ENCODE results near the gene MAP4K1. TPM values are rescaled to one million over a fixed set of nuclear protein-coding genes. Genes with fewer than 3 reads are reported as not detected.

MAP4K1 gene
- total and polyA plus RNA-seq, 2 of the 13 experiments (the other 11 are each of a cell fraction or from before 2014, with no cell fraction given) = 0.24 to 0.89 TPM

DNA sequence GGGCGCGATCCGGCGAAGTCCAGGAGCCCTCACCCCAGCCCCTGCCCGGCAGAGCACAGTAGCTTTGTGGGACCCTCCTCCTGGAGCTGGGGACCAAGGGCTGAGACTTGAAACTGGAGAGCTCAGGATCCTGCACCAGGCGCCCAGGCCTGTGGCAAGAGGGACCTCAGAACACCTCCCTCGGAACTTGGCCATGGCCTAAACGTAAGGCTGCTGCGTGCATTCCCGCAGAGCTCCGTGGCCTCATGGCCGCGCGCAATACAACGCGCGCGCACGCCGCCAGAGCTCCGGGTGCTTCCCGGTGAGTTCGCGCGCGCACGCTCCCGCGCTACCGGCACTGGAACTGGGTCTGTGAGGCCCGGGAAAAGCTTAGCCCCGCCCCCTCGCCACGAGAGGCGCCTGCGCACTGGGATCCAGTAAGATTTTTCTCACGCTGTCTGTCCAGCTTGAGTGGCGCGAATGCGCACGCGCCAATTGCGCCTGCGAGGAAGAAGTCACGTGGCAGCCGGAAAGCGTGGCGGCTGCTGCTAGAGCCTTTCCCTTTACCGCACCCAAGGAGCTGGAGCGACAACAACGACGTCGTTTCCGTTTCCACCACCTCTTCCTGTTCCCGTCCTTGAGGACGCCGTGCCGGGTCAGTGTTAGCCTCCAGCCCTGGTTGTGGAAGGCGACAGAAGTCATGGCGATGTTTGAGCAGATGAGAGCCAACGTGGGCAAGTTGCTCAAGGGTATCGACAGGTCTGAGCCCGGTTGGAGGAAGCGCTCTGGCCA, 1.0 kb upstream of the MAP4K1 start, which contains the start of gene EIF3K (continued):
- TF ChIP-seq ZNF335 (CRISPR knock-in tag; IDR thresholded peaks at IDR 0.05) (no peak), TFDP1 (CRISPR knock-in tag; IDR thresholded peaks at IDR 0.05; ENCODE audit: borderline replicate concordance) (peak; percentile 84; the same call in 1 of the 2 replicates), ATF7-NPFF (CRISPR knock-in tag; IDR thresholded peaks at IDR 0.05; ENCODE audit: low read depth) (peak; percentile 38; the same call in 1 of the 2 replicates), ATM (IDR thresholded peaks at IDR 0.05; ENCODE audit: borderline replicate concordance) (no peak), TFAP4 (IDR thresholded peaks at IDR 0.05; ENCODE audit: borderline replicate concordance, low read depth) (no peak), AKAP8 (CRISPR knock-in tag; IDR thresholded peaks at IDR 0.05) (no peak), RBM22 (optimal IDR thresholded peaks at IDR 0.05; ENCODE audit: low read length) (no peak), ZNF879 (CRISPR knock-in tag; IDR thresholded peaks at IDR 0.05) (no peak), ZNF841 (CRISPR knock-in tag; IDR thresholded peaks at IDR 0.05; ENCODE audit: borderline replicate concordance) (no peak), ZBTB21 (CRISPR knock-in tag; IDR thresholded peaks at IDR 0.05) (no peak), ZFY (CRISPR knock-in tag; IDR thresholded peaks at IDR 0.05) (peak; percentile 91), ZNF589 (CRISPR knock-in tag; conservative IDR thresholded peaks at IDR 0.05) (no peak; the same call in 1 of the 2 replicates), RARG (CRISPR knock-in tag; IDR thresholded peaks at IDR 0.05; ENCODE audit: low read depth) (no peak), MIER2 (CRISPR knock-in tag; IDR thresholded peaks at IDR 0.05) (no peak), KDM5B (CRISPR knock-in tag; IDR thresholded peaks at IDR 0.05; ENCODE audit: borderline replicate concordance) (peak; percentile 78; the same call in 1 of the 2 replicates), ZNF34 (CRISPR knock-in tag; IDR thresholded peaks at IDR 0.05; ENCODE audit: borderline replicate concordance) (no peak), HDAC2 (CRISPR knock-in tag; IDR thresholded peaks at IDR 0.05) (peak; percentile 36; the same call in 1 of the 2 replicates), POLR2AphosphoS5 (IDR thresholded peaks at IDR 0.05; ENCODE audit: low read depth, low read length) (peak; percentile 86), MAZ (IDR thresholded peaks at IDR 0.05; ENCODE audit: borderline replicate concordance, low read depth, low read length) (no peak), MAZ (CRISPR knock-in tag; IDR thresholded peaks at IDR 0.05; ENCODE audit: low read depth) (peak; percentile 59)
- TF ChIP-seq, protein P1, sequence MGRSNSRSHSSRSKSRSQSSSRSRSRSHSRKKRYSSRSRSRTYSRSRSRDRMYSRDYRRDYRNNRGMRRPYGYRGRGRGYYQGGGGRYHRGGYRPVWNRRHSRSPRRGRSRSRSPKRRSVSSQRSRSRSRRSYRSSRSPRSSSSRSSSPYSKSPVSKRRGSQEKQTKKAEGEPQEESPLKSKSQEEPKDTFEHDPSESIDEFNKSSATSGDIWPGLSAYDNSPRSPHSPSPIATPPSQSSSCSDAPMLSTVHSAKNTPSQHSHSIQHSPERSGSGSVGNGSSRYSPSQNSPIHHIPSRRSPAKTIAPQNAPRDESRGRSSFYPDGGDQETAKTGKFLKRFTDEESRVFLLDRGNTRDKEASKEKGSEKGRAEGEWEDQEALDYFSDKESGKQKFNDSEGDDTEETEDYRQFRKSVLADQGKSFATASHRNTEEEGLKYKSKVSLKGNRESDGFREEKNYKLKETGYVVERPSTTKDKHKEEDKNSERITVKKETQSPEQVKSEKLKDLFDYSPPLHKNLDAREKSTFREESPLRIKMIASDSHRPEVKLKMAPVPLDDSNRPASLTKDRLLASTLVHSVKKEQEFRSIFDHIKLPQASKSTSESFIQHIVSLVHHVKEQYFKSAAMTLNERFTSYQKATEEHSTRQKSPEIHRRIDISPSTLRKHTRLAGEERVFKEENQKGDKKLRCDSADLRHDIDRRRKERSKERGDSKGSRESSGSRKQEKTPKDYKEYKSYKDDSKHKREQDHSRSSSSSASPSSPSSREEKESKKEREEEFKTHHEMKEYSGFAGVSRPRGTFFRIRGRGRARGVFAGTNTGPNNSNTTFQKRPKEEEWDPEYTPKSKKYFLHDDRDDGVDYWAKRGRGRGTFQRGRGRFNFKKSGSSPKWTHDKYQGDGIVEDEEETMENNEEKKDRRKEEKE (IDR thresholded peaks at IDR 0.05) = no peak
- TF ChIP-seq, protein P2, sequence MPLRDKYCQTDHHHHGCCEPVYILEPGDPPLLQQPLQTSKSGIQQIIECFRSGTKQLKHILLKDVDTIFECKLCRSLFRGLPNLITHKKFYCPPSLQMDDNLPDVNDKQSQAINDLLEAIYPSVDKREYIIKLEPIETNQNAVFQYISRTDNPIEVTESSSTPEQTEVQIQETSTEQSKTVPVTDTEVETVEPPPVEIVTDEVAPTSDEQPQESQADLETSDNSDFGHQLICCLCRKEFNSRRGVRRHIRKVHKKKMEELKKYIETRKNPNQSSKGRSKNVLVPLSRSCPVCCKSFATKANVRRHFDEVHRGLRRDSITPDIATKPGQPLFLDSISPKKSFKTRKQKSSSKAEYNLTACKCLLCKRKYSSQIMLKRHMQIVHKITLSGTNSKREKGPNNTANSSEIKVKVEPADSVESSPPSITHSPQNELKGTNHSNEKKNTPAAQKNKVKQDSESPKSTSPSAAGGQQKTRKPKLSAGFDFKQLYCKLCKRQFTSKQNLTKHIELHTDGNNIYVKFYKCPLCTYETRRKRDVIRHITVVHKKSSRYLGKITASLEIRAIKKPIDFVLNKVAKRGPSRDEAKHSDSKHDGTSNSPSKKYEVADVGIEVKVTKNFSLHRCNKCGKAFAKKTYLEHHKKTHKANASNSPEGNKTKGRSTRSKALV (CRISPR knock-in tag; IDR thresholded peaks at IDR 0.05) = no peak
- TF ChIP-seq, protein P3, sequence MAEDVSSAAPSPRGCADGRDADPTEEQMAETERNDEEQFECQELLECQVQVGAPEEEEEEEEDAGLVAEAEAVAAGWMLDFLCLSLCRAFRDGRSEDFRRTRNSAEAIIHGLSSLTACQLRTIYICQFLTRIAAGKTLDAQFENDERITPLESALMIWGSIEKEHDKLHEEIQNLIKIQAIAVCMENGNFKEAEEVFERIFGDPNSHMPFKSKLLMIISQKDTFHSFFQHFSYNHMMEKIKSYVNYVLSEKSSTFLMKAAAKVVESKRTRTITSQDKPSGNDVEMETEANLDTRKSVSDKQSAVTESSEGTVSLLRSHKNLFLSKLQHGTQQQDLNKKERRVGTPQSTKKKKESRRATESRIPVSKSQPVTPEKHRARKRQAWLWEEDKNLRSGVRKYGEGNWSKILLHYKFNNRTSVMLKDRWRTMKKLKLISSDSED (CRISPR knock-in tag; IDR thresholded peaks at IDR 0.05) = no peak

Measured in HepG2 (cell line).